ENCODE results near the gene GALNT2. TPM values are rescaled to one million over a fixed set of nuclear protein-coding genes. Genes with fewer than 3 reads are reported as not detected.

The GALNT2 gene
- total and polyA plus RNA-seq, 2 experiments from 2014 or later, result 17.8 to 48.3 TPM

GRCh38 chr1:230110971-230111370 lies 43.9 kb downstream of the GALNT2 start:
- H3K27ac ChIP-seq (ENCODE audit: low read depth), result no peak overlapping the region
- H3K4me2 ChIP-seq, result no peak overlapping the region
- H4K20me1 ChIP-seq (replicated peaks; ENCODE audit: insufficient read depth), result no peaks in the 10 kb centered on the region; the same call in 1 of the 2 replicates
- DNase-seq (ENCODE audit: low spot score) (no peak), ATAC-seq (no peak)
- Mint-ChIP-seq H3K27me3 (ENCODE audit: insufficient read depth, low read depth, poor library complexity) (peaks cover 6% of the 10 kb centered on the region), H3K9me3 (no peaks in the 10 kb centered on the region), H3K4me1 (peaks cover 66% of the 10 kb centered on the region), H3K27ac (no peak overlapping the region), H3K4me3 (no peak overlapping the region), H3K36me3 (ENCODE audit: low read depth) (peaks cover 4% of the 10 kb centered on the region; the same call in 1 of the 3 replicates)
- H3K36me3 ChIP-seq (ENCODE audit: insufficient read depth), result no peaks in the 10 kb centered on the region
- H3F3A ChIP-seq (replicated peaks; ENCODE audit: low read depth), result 0 out of 2 replicates have a peak, but pooled peaks cover 3% of the 10 kb centered on the region
- no peak overlapping the region for H2AFZ ChIP-seq
- no peaks in the 10 kb centered on the region for H3K27me3 ChIP-seq (ENCODE audit: insufficient read depth)
- H3K4me3 ChIP-seq, result no peak overlapping the region
- no peaks in the 10 kb centered on the region for H3K9me2 ChIP-seq (ENCODE audit: insufficient read depth)
- TF ChIP-seq ZNF462 (CRISPR knock-in tag; IDR thresholded peaks at IDR 0.05) (no peak), CTCF (conservative IDR thresholded peaks at IDR 0.05; ENCODE audit: low read depth in 2 of 2) (no peak), JUNB (IDR thresholded peaks at IDR 0.05; ENCODE audit: unreplicated experiment) (no peak), EZH2 (IDR thresholded peaks at IDR 0.05; ENCODE audit: low read depth, unreplicated experiment) (no peak), ZNF331 (CRISPR knock-in tag; IDR thresholded peaks at IDR 0.05; ENCODE audit: low read depth) (no peak), REST (IDR thresholded peaks at IDR 0.05; ENCODE audit: unreplicated experiment) (no peak), EZH2phosphoT487 (IDR thresholded peaks at IDR 0.05; ENCODE audit: unreplicated experiment) (no peak), NANOG (IDR thresholded peaks at IDR 0.05; ENCODE audit: borderline replicate concordance) (no peak), STAT1 (IDR thresholded peaks at IDR 0.05; ENCODE audit: unreplicated experiment) (no peak), ZNF114 (CRISPR knock-in tag; IDR thresholded peaks at IDR 0.05) (no peak), ETS1 (IDR thresholded peaks at IDR 0.05) (no peak)
- H3K79me2 ChIP-seq (replicated peaks; ENCODE audit: insufficient read depth), result peaks cover 79% of the 10 kb centered on the region
- H3K4me1 ChIP-seq (ENCODE audit: insufficient read depth), result peaks cover 41% of the 10 kb centered on the region

All from GM23338 (cell line).